Mesenchymal stem cell (in vitro differentiated cells and primary cell): Measurements from ENCODE around the gene PLXNC1.

Source experiments
- DNase-seq: peaks from one replicate; pipeline ENCODE4 v3.0.0-alpha.2; 2013
- H2AFZ ChIP-seq: one replicate; pipeline ENCODE4 v1.6.1; 2013; ENCODE audit warnings: low read depth, mild to moderate bottlenecking, control low read depth, inconsistent platforms, low read length, moderate library complexity
- H2AK5ac ChIP-seq: 2 replicates; pipeline ENCODE4 v1.6.1; 2013; ENCODE audit warnings: low read length, moderate library complexity, mild to moderate bottlenecking, inconsistent platforms; ENCODE audit not compliant: severe bottlenecking
- H2BK120ac ChIP-seq: one replicate; pipeline ENCODE4 v1.6.1; 2013; ENCODE audit warnings: low read depth, mild to moderate bottlenecking, inconsistent platforms, low read length, moderate library complexity
- H2BK12ac ChIP-seq, 2 experiments: one replicate each; pipeline ENCODE4 v1.6.1; 2013; ENCODE audit warnings: inconsistent platforms in 2 of 2, low read length in 2 of 2, mild to moderate bottlenecking in 2 of 2, moderate library complexity in 2 of 2, control low read depth in 1 of 2
- H2BK15ac ChIP-seq: one replicate; pipeline ENCODE4 v1.6.1; 2013; ENCODE audit warnings: mild to moderate bottlenecking, low read depth, inconsistent platforms; ENCODE audit not compliant: poor library complexity, severe bottlenecking
- H2BK5ac ChIP-seq: 2 replicates; pipeline ENCODE4 v1.6.1; 2013; ENCODE audit warnings: low read depth, mild to moderate bottlenecking, low read length, control low read depth, inconsistent platforms; ENCODE audit not compliant: poor library complexity, severe bottlenecking
- H3K14ac ChIP-seq, 2 experiments: one replicate each; pipeline ENCODE4 v1.6.1; 2013; ENCODE audit warnings: inconsistent platforms in 2 of 2, low read length in 2 of 2, control low read depth in 1 of 2, mild to moderate bottlenecking in 1 of 2, moderate library complexity in 1 of 2
- H3K18ac ChIP-seq, 2 experiments: one replicate each; pipeline ENCODE4 v1.6.1; 2013; ENCODE audit warnings: inconsistent platforms in 2 of 2, low read length in 2 of 2, control low read depth in 1 of 2, low read depth in 1 of 2, mild to moderate bottlenecking in 1 of 2
- H3K23ac ChIP-seq, 2 experiments: one replicate each; pipeline ENCODE4 v1.6.1; 2013; ENCODE audit warnings: inconsistent platforms in 2 of 2, low read length in 2 of 2, mild to moderate bottlenecking in 2 of 2, moderate library complexity in 2 of 2, control low read depth in 1 of 2
- H3K27ac ChIP-seq: 2 replicates; pipeline ENCODE4 v1.5.1; 2013; ENCODE audit warnings: mild to moderate bottlenecking, moderate library complexity, low read length, control low read depth, inconsistent platforms; ENCODE audit not compliant: poor library complexity, severe bottlenecking
- H3K27me3 ChIP-seq, 2 experiments: 2 replicates each; pipeline versions ENCODE4 v1.6.1 to v1.7.0; 2013; ENCODE audit warnings: low read length in 2 of 2, mild to moderate bottlenecking in 2 of 2, moderate library complexity in 2 of 2, control low read depth in 1 of 2, inconsistent platforms in 1 of 2; ENCODE audit not compliant: control insufficient read depth in 1 of 2, insufficient read depth in 1 of 2
- H3K36me3 ChIP-seq, 2 experiments: 2 replicates each; pipeline versions ENCODE4 v1.6.1 to v1.7.0; 2013; ENCODE audit warnings: low read length in 2 of 2, control low read depth in 1 of 2, inconsistent platforms in 1 of 2, low read depth in 1 of 2, mild to moderate bottlenecking in 1 of 2; ENCODE audit not compliant: insufficient read depth in 2 of 2, control insufficient read depth in 1 of 2
- H3K4ac ChIP-seq, 2 experiments: one replicate each; pipeline ENCODE4 v1.6.1; 2013; ENCODE audit warnings: inconsistent platforms in 2 of 2, low read length in 2 of 2, mild to moderate bottlenecking in 2 of 2, moderate library complexity in 2 of 2, control low read depth in 1 of 2, low read depth in 1 of 2
- H3K4me1 ChIP-seq: 2 replicates; pipeline ENCODE4 v1.6.1; 2013; ENCODE audit warnings: low read depth, low read length, control low read depth; ENCODE audit not compliant: control insufficient read depth, insufficient read depth
- H3K4me2 ChIP-seq: 2 replicates; pipeline ENCODE4 v1.6.1; 2013; ENCODE audit warnings: low read length, mild to moderate bottlenecking, inconsistent platforms; ENCODE audit not compliant: poor library complexity, severe bottlenecking
- H3K4me3 ChIP-seq, 2 experiments: 2 replicates each; pipeline versions ENCODE4 v1.5.1 to v1.7.0; 2013; ENCODE audit warnings: low read length in 2 of 2, mild to moderate bottlenecking in 2 of 2, control low read depth in 1 of 2, low read depth in 1 of 2; ENCODE audit not compliant: insufficient read depth in 1 of 2
- H3K79me1 ChIP-seq: replicated peaks from 2 replicates; pipeline ENCODE4 v1.6.1; 2013; ENCODE audit warnings: mild to moderate bottlenecking, control low read depth, low read length, inconsistent platforms; ENCODE audit not compliant: poor library complexity, severe bottlenecking
- H3K9ac ChIP-seq: 2 replicates; pipeline ENCODE4 v1.7.0; 2013; ENCODE audit warnings: mild to moderate bottlenecking, low read length, moderate library complexity
- H3K9me3 ChIP-seq: 2 replicates; pipeline ENCODE4 v1.7.0; 2013; ENCODE audit warnings: mild to moderate bottlenecking, low read length; ENCODE audit not compliant: control insufficient read depth
- H4K8ac ChIP-seq: one replicate; pipeline ENCODE4 v1.6.1; 2013; ENCODE audit warnings: inconsistent platforms, mild to moderate bottlenecking, low read length, moderate library complexity
- H4K91ac ChIP-seq: one replicate; pipeline ENCODE4 v1.6.1; 2013; ENCODE audit warnings: mild to moderate bottlenecking, low read length, inconsistent platforms
- WGBS: methylation state at CpG from one replicate; pipeline ENCODE4 v1.1.7; 2013; ENCODE audit warnings: mixed read lengths; 5-methylcytosine and 5-hydroxymethylcytosine counted together

Gene PLXNC1

DNA sequence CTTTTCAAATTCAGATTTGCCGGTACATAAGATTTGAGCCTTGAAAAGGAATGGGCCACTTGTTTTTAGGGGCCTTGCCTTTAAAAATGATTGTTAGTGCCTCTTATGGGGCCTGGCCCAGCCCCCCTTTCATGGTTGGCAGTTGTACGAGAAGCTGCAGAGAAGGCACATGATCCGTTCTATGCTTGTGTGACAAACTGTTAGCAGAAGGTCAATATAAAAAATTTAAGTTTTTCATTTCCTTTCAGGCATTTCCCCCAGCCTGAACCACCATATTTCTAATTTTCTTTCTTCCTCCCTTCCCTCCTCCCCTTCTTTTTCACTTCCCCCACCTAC is 119.1 kb downstream of the PLXNC1 start:
- 71% methylated on average over 3 of the region's 3 CpGs for WGBS
- H3K27ac ChIP-seq: no peak overlapping the region
- H3K9me3 ChIP-seq: no peaks in the 10 kb centered on the region
- peaks cover 8 to 22% of the 10 kb centered on the region in 2 experiments for H3K27me3 ChIP-seq
- H3K36me3 ChIP-seq: no peaks in the 10 kb centered on the region
- H2BK5ac ChIP-seq: no peak overlapping the region
- no peak overlapping the region for H4K91ac ChIP-seq
- H3K4me2 ChIP-seq: no peak overlapping the region
- H4K8ac ChIP-seq: no peak overlapping the region
- no peaks in the 10 kb centered on the region for H3K79me1 ChIP-seq
- H2BK12ac ChIP-seq: no peak overlapping the region
- no peak overlapping the region for H2BK120ac ChIP-seq
- peak overlapping the region; percentile 85 for H3K9ac ChIP-seq
- no peak overlapping the region for H2AFZ ChIP-seq
- H2BK15ac ChIP-seq: peak overlapping the region; percentile 23
- H3K23ac ChIP-seq: no peak overlapping the region
- peaks cover 6% of the 10 kb centered on the region for H3K4me1 ChIP-seq
- DNase-seq: no peak
- H3K14ac ChIP-seq: no peak overlapping the region
- H2AK5ac ChIP-seq: no peak overlapping the region
- H3K4ac ChIP-seq: no peak overlapping the region
- no peak overlapping the region for H3K4me3 ChIP-seq
- no peak overlapping the region for H3K18ac ChIP-seq

DNA sequence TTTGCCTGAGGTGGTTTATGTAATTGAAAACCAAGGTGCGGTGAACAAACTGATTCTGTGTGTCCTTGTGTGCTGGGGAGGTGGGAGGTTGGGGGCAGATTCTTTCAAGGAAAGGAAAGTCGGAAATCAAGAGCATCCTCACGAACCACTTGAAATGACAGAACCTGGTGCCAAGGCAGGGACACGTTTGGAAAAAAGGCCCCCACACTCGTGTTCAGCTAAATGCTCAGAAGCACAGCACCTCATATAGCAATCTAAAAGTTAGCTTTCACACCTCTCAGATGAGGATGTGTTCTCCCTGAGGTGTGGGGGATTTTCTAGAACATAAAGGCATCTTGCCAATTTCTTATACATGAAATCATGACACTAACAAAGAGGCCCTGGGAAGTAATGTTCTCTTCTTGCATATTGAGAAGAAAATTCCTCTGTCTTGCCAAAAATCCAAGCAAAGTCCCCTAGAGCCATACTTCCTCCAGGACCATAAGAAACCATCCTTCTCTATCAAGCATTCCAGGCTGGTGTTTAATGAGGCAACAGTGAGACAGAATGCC is 119.6 kb downstream of the PLXNC1 start:
- no peak for DNase-seq
- 76% methylated on average over 3 of the region's 5 CpGs for WGBS
- H3K4me1 ChIP-seq: peaks cover 6% of the 10 kb centered on the region

DNA sequence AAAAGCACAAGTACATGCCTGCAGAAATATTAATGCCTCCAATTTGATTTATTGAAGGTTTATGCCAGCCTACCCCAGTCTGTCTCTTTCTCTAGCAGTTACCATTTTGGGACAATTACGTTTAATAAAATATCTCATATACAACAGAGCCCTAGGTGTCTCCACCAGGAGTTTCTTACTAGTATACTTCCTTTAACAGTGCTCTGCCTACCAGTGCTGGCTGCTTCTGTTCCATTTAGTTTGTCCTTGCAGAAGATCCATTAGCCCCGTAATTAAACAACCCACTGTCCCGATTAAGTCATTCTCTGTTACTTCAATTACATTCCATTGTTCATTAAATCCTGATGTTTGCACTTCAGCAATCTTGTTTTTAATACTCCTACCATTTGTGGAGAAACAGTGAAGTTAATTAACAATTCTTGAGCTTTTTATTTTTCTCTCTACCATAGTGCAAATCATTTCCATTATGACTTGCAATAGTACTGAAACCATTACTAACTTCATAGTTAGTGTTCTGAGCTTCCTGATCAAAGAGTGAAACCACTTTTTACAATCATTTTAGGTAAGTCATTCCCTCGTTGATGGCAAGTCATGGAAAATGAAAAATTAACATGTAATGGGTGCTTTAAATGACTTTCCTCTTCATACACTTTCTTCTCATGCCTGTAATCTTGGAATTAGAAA is 121.1 kb downstream of the PLXNC1 start:
- Histone ChIP-seq H4K91ac (no peak overlapping the region), H3K27ac (no peak overlapping the region), H3K36me3 (no peaks in the 10 kb centered on the region), H3K4me2 (no peak overlapping the region), H3K27me3 (peaks cover 11 to 22% of the 10 kb centered on the region in 2 experiments), H3K23ac (no peak overlapping the region), H3K9ac (no peak overlapping the region), H3K4me1 (no peaks in the 10 kb centered on the region), H3K79me1 (no peaks in the 10 kb centered on the region), H3K9me3 (no peaks in the 10 kb centered on the region), H3K14ac (no peak overlapping the region), H2BK12ac (no peak overlapping the region), H2BK15ac (no peak overlapping the region), H3K4me3 (no peak overlapping the region), H2BK5ac (no peak overlapping the region), H2AK5ac (no peak overlapping the region), H3K18ac (no peak overlapping the region), H4K8ac (no peak overlapping the region), H2AFZ (no peak overlapping the region), H3K4ac (no peak overlapping the region), H2BK120ac (no peak overlapping the region)
- 91% methylated on average over 3 of the region's 4 CpGs for WGBS
- no peak for DNase-seq

More for the DNA sequence above, 119.6 kb downstream of the PLXNC1 start:
- Histone ChIP-seq H3K4me2 (no peak overlapping the region), H3K27ac (no peak overlapping the region), H2AFZ (no peak overlapping the region), H4K8ac (no peak overlapping the region), H3K14ac (no peak overlapping the region), H3K9me3 (no peaks in the 10 kb centered on the region), H3K79me1 (no peaks in the 10 kb centered on the region), H4K91ac (no peak overlapping the region), H2BK5ac (no peak overlapping the region), H2BK15ac (peak overlapping the region; percentile 23), H2BK120ac (no peak overlapping the region), H3K27me3 (peaks cover 8 to 22% of the 10 kb centered on the region in 2 experiments), H2BK12ac (no peak overlapping the region), H3K9ac (peak overlapping the region; percentile 85), H3K23ac (no peak overlapping the region), H3K36me3 (no peaks in the 10 kb centered on the region), H3K4me3 (no peak overlapping the region), H3K4ac (no peak overlapping the region), H2AK5ac (no peak overlapping the region), H3K18ac (no peak overlapping the region)

DNA sequence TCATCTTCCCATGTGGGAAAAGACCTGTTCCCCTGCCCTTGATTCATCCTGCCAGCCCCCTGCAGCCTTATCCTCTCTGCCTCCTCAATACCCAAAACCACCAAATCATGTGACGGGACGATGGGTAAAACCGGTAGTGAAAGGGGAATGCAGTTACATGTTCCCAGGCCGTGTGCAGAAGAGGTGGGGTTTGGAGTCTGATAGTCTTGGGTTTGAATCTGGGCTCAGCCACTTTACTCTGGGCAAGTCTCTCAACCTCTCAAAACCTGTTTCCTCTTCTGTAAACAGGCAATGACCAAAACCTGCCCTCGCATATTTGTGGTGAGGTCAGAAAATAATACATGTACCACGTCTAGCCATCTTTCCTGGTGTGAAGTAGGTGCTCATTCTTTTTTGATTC is 123.0 kb downstream of the PLXNC1 start:
- Histone ChIP-seq H3K4me1 (no peaks in the 10 kb centered on the region), H2BK5ac (no peak overlapping the region), H3K9me3 (no peaks in the 10 kb centered on the region)

More for the DNA sequence above, 123.0 kb downstream of the PLXNC1 start:
- Histone ChIP-seq H4K8ac (no peak overlapping the region), H2BK120ac (no peak overlapping the region), H3K14ac (no peak overlapping the region), H3K79me1 (no peaks in the 10 kb centered on the region), H3K4me3 (no peak overlapping the region), H3K9ac (no peak overlapping the region), H3K36me3 (no peaks in the 10 kb centered on the region), H3K27me3 (peaks cover 12 to 15% of the 10 kb centered on the region in 2 experiments), H2AK5ac (no peak overlapping the region), H2BK15ac (no peak overlapping the region), H3K27ac (no peak overlapping the region), H3K4ac (no peak overlapping the region), H3K23ac (no peak overlapping the region), H4K91ac (no peak overlapping the region), H2BK12ac (no peak overlapping the region), H3K4me2 (no peak overlapping the region), H3K18ac (no peak overlapping the region), H2AFZ (no peak overlapping the region)
- WGBS: 57% methylated on average over 3 of the region's 6 CpGs
- DNase-seq: no peak
